AML-193 (cell line): ENCODE data around the gene CEP164.
A peak's percentile ranks its signal among the peaks of the same experiment; 100 is the strongest.
"Not testable (repeated sequence)": the region's sequence is repeated elsewhere in the genome, so short reads cannot be mapped to it uniquely, and the experiment has no call there.

Experiments used
- DNase-seq, 2 experiments: peaks; one replicate each; lab custom pipeline; 2025; lab: John Stamatoyannopoulos, UW

CEP164 gene

GRCh38 chr11:117305145-117305544, 22.5 kb upstream of the CEP164 start:
- no peak for DNase-seq

- no peak for DNase-seq
Measured at GRCh38 chr11:117309310-117309709, 18.3 kb upstream of the CEP164 start.

- peak; percentile 68 to 80 for DNase-seq
Measured at GRCh38 chr11:117313091-117313490, 14.6 kb upstream of the CEP164 start.

- DNase-seq = no peak
Measured at GRCh38 chr11:117313828-117314768, 13.6 kb upstream of the CEP164 start.

GRCh38 chr11:117314840-117315239, 12.8 kb upstream of the CEP164 start:
- no peak for DNase-seq

GRCh38 chr11:117315285-117316196, 12.1 kb upstream of the CEP164 start:
- DNase-seq = no peak

GRCh38 chr11:117316197-117316961, 11.3 kb upstream of the CEP164 start, which contains the start of gene BACE1:
Gene BACE1, minus strand, starts transcription at chr11:117316256. Its CDS starts 461 bp downstream, at chr11:117315795.
- no peak for DNase-seq

- DNase-seq = no peak
Measured at GRCh38 chr11:117318738-117319137, 8.9 kb upstream of the CEP164 start.

GRCh38 chr11:117319214-117319840, 8.3 kb upstream of the CEP164 start:
- no peak for DNase-seq

GRCh38 chr11:117327255-117327566, 443 bp upstream of the CEP164 start:
- not testable (repeated sequence) for DNase-seq

GRCh38 chr11:117328375-117329010, 839 bp downstream of the CEP164 start:
- no peak for DNase-seq

- no peak for DNase-seq
Measured at GRCh38 chr11:117332843-117333242, 5.2 kb downstream of the CEP164 start.

GRCh38 chr11:117333917-117334316, 6.3 kb downstream of the CEP164 start:
- DNase-seq = no peak

GRCh38 chr11:117334896-117335295, 7.2 kb downstream of the CEP164 start:
- DNase-seq = no peak

GRCh38 chr11:117335399-117335798, 7.7 kb downstream of the CEP164 start:
- no peak for DNase-seq

- DNase-seq = no peak
Measured at GRCh38 chr11:117337076-117337475, 9.4 kb downstream of the CEP164 start.

- DNase-seq = no peak
Measured at GRCh38 chr11:117345039-117345438, 17.4 kb downstream of the CEP164 start.

- DNase-seq = no peak
Measured at GRCh38 chr11:117354550-117354949, 26.9 kb downstream of the CEP164 start.

GRCh38 chr11:117356126-117356890, 28.7 kb downstream of the CEP164 start:
- DNase-seq = no peak

- no peak for DNase-seq
Measured at GRCh38 chr11:117361432-117361831, 33.8 kb downstream of the CEP164 start.
